WERI-Rb-1 (cell line): ENCODE results near the gene PRAMEF10.
"Not testable (repeated sequence)": the region's sequence is repeated elsewhere in the genome, so short reads cannot be mapped to it uniquely, and the experiment has no call there.

ENCODE experiments used
- DNase-seq: peaks from one replicate; pipeline ENCODE4 v3.0.0-alpha.2; 2020
- H3K27ac ChIP-seq: fragments of 250-450 bp; sonication (Bioruptor Pico); 2 replicates; pipeline ENCODE4 v1.5.1; 2020; ENCODE audit warnings: mild to moderate bottlenecking, moderate library complexity
- H3K27me3 ChIP-seq: fragments of 250-450 bp; sonication (Bioruptor Pico); 2 replicates; pipeline ENCODE4 v1.5.1; 2021; ENCODE audit warnings: mild to moderate bottlenecking, low read depth, moderate library complexity; ENCODE audit not compliant: insufficient read depth, severe bottlenecking
- H3K36me3 ChIP-seq: fragments of 250-450 bp; sonication (Bioruptor Pico); 2 replicates; pipeline ENCODE4 v1.5.1; 2020; ENCODE audit warnings: mild to moderate bottlenecking, moderate library complexity
- H3K4me3 ChIP-seq: 2 replicates; pipeline ENCODE4 v1.5.1; 2011; ENCODE audit warnings: low read depth, mild to moderate bottlenecking, control low read depth, low read length
- H3K9me3 ChIP-seq: fragments of 250-450 bp; sonication (Bioruptor Pico); 2 replicates; pipeline ENCODE4 v1.5.1; 2021; ENCODE audit warnings: mild to moderate bottlenecking, moderate library complexity; ENCODE audit not compliant: severe bottlenecking

PRAMEF10 gene

GRCh38 chr1:12898170-12898569, at the start of gene PRAMEF10:
Gene PRAMEF10, minus strand, starts transcription at chr1:12898270. Its CDS starts 2,423 bp downstream, at chr1:12895847.
- not testable (repeated sequence) for H3K9me3 ChIP-seq, H3K4me3 ChIP-seq, H3K36me3 ChIP-seq, H3K27me3 ChIP-seq, H3K27ac ChIP-seq, DNase-seq

GRCh38 chr1:12947480-12947879, 49.4 kb upstream of the PRAMEF10 start, which contains the start of gene PRAMEF6:
Gene PRAMEF6, minus strand, starts transcription at chr1:12947580. Its CDS starts 5,062 bp downstream, at chr1:12942518.
- DNase-seq, H3K27ac ChIP-seq, H3K27me3 ChIP-seq, H3K9me3 ChIP-seq, H3K36me3 ChIP-seq, H3K4me3 ChIP-seq: not testable (repeated sequence)

- H3K9me3 ChIP-seq, DNase-seq, H3K4me3 ChIP-seq, H3K27ac ChIP-seq, H3K27me3 ChIP-seq, H3K36me3 ChIP-seq: not testable (repeated sequence)
Observed at GRCh38 chr1:12924368-12924767, 26.3 kb upstream of the PRAMEF10 start.

- not testable (repeated sequence) for H3K36me3 ChIP-seq, DNase-seq, H3K27ac ChIP-seq, H3K27me3 ChIP-seq, H3K4me3 ChIP-seq, H3K9me3 ChIP-seq
Observed at GRCh38 chr1:12921749-12922148, 23.7 kb upstream of the PRAMEF10 start.

- H3K9me3 ChIP-seq, H3K4me3 ChIP-seq, DNase-seq, H3K27ac ChIP-seq, H3K27me3 ChIP-seq, H3K36me3 ChIP-seq: not testable (repeated sequence)
Observed at GRCh38 chr1:12916310-12916709, 18.2 kb upstream of the PRAMEF10 start, which contains the start of gene PRAMEF7. Gene PRAMEF7, plus strand, starts transcription at chr1:12916610. Its CDS starts 1,083 bp downstream, at chr1:12917693.

GRCh38 chr1:12903793-12904572, 5.9 kb upstream of the PRAMEF10 start:
- not testable (repeated sequence) for H3K36me3 ChIP-seq, H3K4me3 ChIP-seq, H3K27me3 ChIP-seq, H3K9me3 ChIP-seq, DNase-seq, H3K27ac ChIP-seq

- not testable (repeated sequence) for H3K36me3 ChIP-seq, H3K4me3 ChIP-seq, H3K9me3 ChIP-seq, H3K27me3 ChIP-seq, DNase-seq, H3K27ac ChIP-seq
Observed at GRCh38 chr1:12899186-12899585, 1.1 kb upstream of the PRAMEF10 start.

GRCh38 chr1:12886101-12886500, 12.0 kb downstream of the PRAMEF10 start, which contains the start of gene PRAMEF4:
Gene PRAMEF4, minus strand, starts transcription at chr1:12886201. Its CDS starts 2,807 bp downstream, at chr1:12883394.
- not testable (repeated sequence) for H3K36me3 ChIP-seq, H3K9me3 ChIP-seq, H3K27ac ChIP-seq, H3K27me3 ChIP-seq, DNase-seq, H3K4me3 ChIP-seq

GRCh38 chr1:12878453-12878852, 19.6 kb downstream of the PRAMEF10 start:
- not testable (repeated sequence) for H3K27me3 ChIP-seq, H3K4me3 ChIP-seq, H3K27ac ChIP-seq, DNase-seq, H3K9me3 ChIP-seq, H3K36me3 ChIP-seq

- DNase-seq, H3K27ac ChIP-seq: not testable (repeated sequence)
Observed at GRCh38 chr1:12863131-12863880, 34.8 kb downstream of the PRAMEF10 start.

GRCh38 chr1:12856786-12857185, 41.3 kb downstream of the PRAMEF10 start, which contains the start of gene PRAMEF2:
Gene PRAMEF2, plus strand, starts transcription at chr1:12857086. Its CDS starts 1,924 bp downstream, at chr1:12859010.
- H3K27me3 ChIP-seq: peaks cover 22% of the 10 kb centered on the region
- not testable (repeated sequence) for H3K27ac ChIP-seq, H3K9me3 ChIP-seq, H3K4me3 ChIP-seq, DNase-seq, H3K36me3 ChIP-seq

More at GRCh38 chr1:12863131-12863880, 34.8 kb downstream of the PRAMEF10 start:
- H3K9me3 ChIP-seq, H3K27me3 ChIP-seq, H3K4me3 ChIP-seq, H3K36me3 ChIP-seq: not testable (repeated sequence)
